Keratinocyte (primary cell): ENCODE data around the gene FKBP5.

Experiments used
- EZH2 ChIP-seq: IDR thresholded peaks from one replicate; pipeline ENCODE4 v1.6.1; 2012; ENCODE audit warnings: inconsistent platforms, mild to moderate bottlenecking, low read length, moderate library complexity
- TF ChIP-seq, protein P1 (sequence below), 3 experiments: IDR thresholded peaks in 1 of 3; conservative IDR thresholded peaks in 1 of 3; optimal IDR thresholded peaks in 1 of 3; 2 replicates in 2 of 3; 3 replicates in 1 of 3; pipeline versions ENCODE3 to v1.5.1; 2011; ENCODE audit warnings: low read length in 3 of 3, mild to moderate bottlenecking in 3 of 3, moderate library complexity in 2 of 3, control low read depth in 1 of 3, inconsistent platforms in 1 of 3; ENCODE audit not compliant: insufficient read depth in 2 of 3; ENCODE audit errors: extremely low read depth in 1 of 3

- TF ChIP-seq, protein P1, sequence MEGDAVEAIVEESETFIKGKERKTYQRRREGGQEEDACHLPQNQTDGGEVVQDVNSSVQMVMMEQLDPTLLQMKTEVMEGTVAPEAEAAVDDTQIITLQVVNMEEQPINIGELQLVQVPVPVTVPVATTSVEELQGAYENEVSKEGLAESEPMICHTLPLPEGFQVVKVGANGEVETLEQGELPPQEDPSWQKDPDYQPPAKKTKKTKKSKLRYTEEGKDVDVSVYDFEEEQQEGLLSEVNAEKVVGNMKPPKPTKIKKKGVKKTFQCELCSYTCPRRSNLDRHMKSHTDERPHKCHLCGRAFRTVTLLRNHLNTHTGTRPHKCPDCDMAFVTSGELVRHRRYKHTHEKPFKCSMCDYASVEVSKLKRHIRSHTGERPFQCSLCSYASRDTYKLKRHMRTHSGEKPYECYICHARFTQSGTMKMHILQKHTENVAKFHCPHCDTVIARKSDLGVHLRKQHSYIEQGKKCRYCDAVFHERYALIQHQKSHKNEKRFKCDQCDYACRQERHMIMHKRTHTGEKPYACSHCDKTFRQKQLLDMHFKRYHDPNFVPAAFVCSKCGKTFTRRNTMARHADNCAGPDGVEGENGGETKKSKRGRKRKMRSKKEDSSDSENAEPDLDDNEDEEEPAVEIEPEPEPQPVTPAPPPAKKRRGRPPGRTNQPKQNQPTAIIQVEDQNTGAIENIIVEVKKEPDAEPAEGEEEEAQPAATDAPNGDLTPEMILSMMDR (optimal IDR thresholded peaks at IDR 0.05 in 1 of 3, IDR thresholded peaks at IDR 0.05 in 1 of 3, conservative IDR thresholded peaks at IDR 0.05 in 1 of 3; ENCODE audit: extremely low read depth in 1 of 3, insufficient read depth in 2 of 3, low read length in 3 of 3), result no peak
- TF ChIP-seq EZH2, result no peak
These were observed 23.0 kb upstream of the FKBP5 start for GRCh38 chr6:35711731-35712130.
